ENCODE data around the gene DCAF11.

DCAF11 gene

GRCh38 chr14:24147761-24148428, 33.3 kb downstream of the DCAF11 start:
- no peak overlapping the region for H2BK12ac ChIP-seq (ENCODE audit: low read length)
- H3K9ac ChIP-seq (ENCODE audit: low read length) = peak overlapping the region; percentile 97
- peaks cover 13% of the 10 kb centered on the region for H3K79me1 ChIP-seq (ENCODE audit: low read length)
- no CpG with 5 or more reads among the region's 29 CpGs for WGBS (ENCODE audit: extremely low coverage, insufficient coverage, insufficient read length)
- peaks cover 14% of the 10 kb centered on the region for H3K79me2 ChIP-seq (ENCODE audit: control insufficient read depth, insufficient read depth, low read length, poor library complexity)
- H2BK5ac ChIP-seq (ENCODE audit: low read depth, low read length, poor library complexity) = peak overlapping the region; percentile 20
- H3K4me3 ChIP-seq (ENCODE audit: low read depth, low read length) = peak overlapping the region; percentile 90
- peak overlapping the region; percentile 93 for H3K4ac ChIP-seq (ENCODE audit: low read depth, low read length)
- no peaks in the 10 kb centered on the region for H3K27me3 ChIP-seq (ENCODE audit: insufficient read depth, low read length)
- peaks cover 10 to 16% of the 10 kb centered on the region in 2 experiments for H3K4me1 ChIP-seq (ENCODE audit: control insufficient read depth in 1 of 2, insufficient read depth in 2 of 2, low read length in 2 of 2)
- no peak overlapping the region for H3K27ac ChIP-seq (ENCODE audit: low read depth, low read length)
- H2AK5ac ChIP-seq (ENCODE audit: low read length) = peak overlapping the region; percentile 14
- peaks cover 3% of the 10 kb centered on the region for H3K9me3 ChIP-seq (ENCODE audit: insufficient read depth, low read depth, low read length)
- peak overlapping the region; percentile 67 for H4K91ac ChIP-seq (ENCODE audit: low read depth, low read length)
- H3K14ac ChIP-seq (ENCODE audit: low read length) = peak overlapping the region; percentile 75
- H3K18ac ChIP-seq (ENCODE audit: low read length) = peak overlapping the region; percentile 21
- no peak overlapping the region for H3K23ac ChIP-seq (ENCODE audit: low read length)
- H3K36me3 ChIP-seq (ENCODE audit: control insufficient read depth in 1 of 2, insufficient read depth in 2 of 2, low read length in 2 of 2) = peaks cover 30 to 38% of the 10 kb centered on the region in 2 experiments
- H4K8ac ChIP-seq (ENCODE audit: low read depth, low read length) = peak overlapping the region; percentile 32
- H2BK120ac ChIP-seq (ENCODE audit: insufficient read depth, low read length, poor library complexity) = no peak overlapping the region
- peak overlapping the region; percentile 45 for H4K12ac ChIP-seq (ENCODE audit: low read depth, low read length)
- peak overlapping the region; percentile 98 for H3K4me2 ChIP-seq (ENCODE audit: low read length)
- no peak for DNase-seq
- H2AFZ ChIP-seq (ENCODE audit: insufficient read depth, low read length, poor library complexity) = peak overlapping the region; percentile 70

GRCh38 chr14:24149302-24149969, 34.9 kb downstream of the DCAF11 start:
- Histone ChIP-seq H3K27ac (ENCODE audit: low read depth, low read length) (no peak overlapping the region), H4K12ac (ENCODE audit: low read depth, low read length) (no peak overlapping the region), H3K36me3 (ENCODE audit: control insufficient read depth in 1 of 2, insufficient read depth in 2 of 2, low read length in 2 of 2) (peaks cover 28 to 36% of the 10 kb centered on the region in 2 experiments), H3K79me1 (ENCODE audit: low read length) (peaks cover 13% of the 10 kb centered on the region), H2BK5ac (ENCODE audit: low read depth, low read length, poor library complexity) (no peak overlapping the region), H3K9me3 (ENCODE audit: insufficient read depth, low read depth, low read length) (peaks cover 3% of the 10 kb centered on the region), H2AK5ac (ENCODE audit: low read length) (no peak overlapping the region), H3K9ac (ENCODE audit: low read length) (no peak overlapping the region), H3K4me1 (ENCODE audit: control insufficient read depth in 1 of 2, insufficient read depth in 2 of 2, low read length in 2 of 2) (peaks cover 10 to 16% of the 10 kb centered on the region in 2 experiments), H3K79me2 (ENCODE audit: control insufficient read depth, insufficient read depth, low read length, poor library complexity) (peaks cover 14% of the 10 kb centered on the region), H3K27me3 (ENCODE audit: insufficient read depth, low read length) (no peaks in the 10 kb centered on the region), H2BK120ac (ENCODE audit: insufficient read depth, low read length, poor library complexity) (no peak overlapping the region), H3K18ac (ENCODE audit: low read length) (no peak overlapping the region), H4K8ac (ENCODE audit: low read depth, low read length) (no peak overlapping the region), H3K4ac (ENCODE audit: low read depth, low read length) (no peak overlapping the region), H2AFZ (ENCODE audit: insufficient read depth, low read length, poor library complexity) (no peak overlapping the region), H4K91ac (ENCODE audit: low read depth, low read length) (no peak overlapping the region), H3K23ac (ENCODE audit: low read length) (no peak overlapping the region), H3K14ac (ENCODE audit: low read length) (no peak overlapping the region), H2BK12ac (ENCODE audit: low read length) (no peak overlapping the region), H3K4me2 (ENCODE audit: low read length) (no peak overlapping the region), H3K4me3 (ENCODE audit: low read depth, low read length) (no peak overlapping the region)
- no peak for DNase-seq
- no CpG with 5 or more reads among the region's 3 CpGs for WGBS (ENCODE audit: extremely low coverage, insufficient coverage, insufficient read length)

GRCh38 chr14:24150061-24150460, 35.5 kb downstream of the DCAF11 start:
- Histone ChIP-seq H4K91ac (ENCODE audit: low read depth, low read length) (no peak overlapping the region), H2BK5ac (ENCODE audit: low read depth, low read length, poor library complexity) (no peak overlapping the region), H3K18ac (ENCODE audit: low read length) (no peak overlapping the region), H3K27me3 (ENCODE audit: insufficient read depth, low read length) (no peaks in the 10 kb centered on the region), H3K4me3 (ENCODE audit: low read depth, low read length) (no peak overlapping the region), H3K14ac (ENCODE audit: low read length) (no peak overlapping the region), H3K4me1 (ENCODE audit: control insufficient read depth in 1 of 2, insufficient read depth in 2 of 2, low read length in 2 of 2) (peaks cover 10 to 16% of the 10 kb centered on the region in 2 experiments), H3K27ac (ENCODE audit: low read depth, low read length) (no peak overlapping the region), H4K12ac (ENCODE audit: low read depth, low read length) (no peak overlapping the region), H3K9ac (ENCODE audit: low read length) (no peak overlapping the region), H2BK120ac (ENCODE audit: insufficient read depth, low read length, poor library complexity) (no peak overlapping the region), H3K23ac (ENCODE audit: low read length) (no peak overlapping the region), H2AK5ac (ENCODE audit: low read length) (no peak overlapping the region), H3K36me3 (ENCODE audit: control insufficient read depth in 1 of 2, insufficient read depth in 2 of 2, low read length in 2 of 2) (peaks cover 32 to 41% of the 10 kb centered on the region in 2 experiments), H4K8ac (ENCODE audit: low read depth, low read length) (no peak overlapping the region), H3K9me3 (ENCODE audit: insufficient read depth, low read depth, low read length) (peaks cover 3% of the 10 kb centered on the region), H2AFZ (ENCODE audit: insufficient read depth, low read length, poor library complexity) (no peak overlapping the region), H3K79me2 (ENCODE audit: control insufficient read depth, insufficient read depth, low read length, poor library complexity) (peaks cover 14% of the 10 kb centered on the region), H2BK12ac (ENCODE audit: low read length) (no peak overlapping the region), H3K4me2 (ENCODE audit: low read length) (no peak overlapping the region), H3K4ac (ENCODE audit: low read depth, low read length) (peak overlapping the region; percentile 12), H3K79me1 (ENCODE audit: low read length) (peaks cover 13% of the 10 kb centered on the region)
- DNase-seq = no peak
- WGBS (ENCODE audit: extremely low coverage, insufficient coverage, insufficient read length) = no CpG with 5 or more reads among the region's 9 CpGs

GRCh38 chr14:24150567-24150966, 36.0 kb downstream of the DCAF11 start:
- H3K9me3 ChIP-seq (ENCODE audit: insufficient read depth, low read depth, low read length) = peaks cover 3% of the 10 kb centered on the region
- DNase-seq = no peak
- no peak overlapping the region for H4K12ac ChIP-seq (ENCODE audit: low read depth, low read length)
- peaks cover 10 to 13% of the 10 kb centered on the region in 2 experiments for H3K4me1 ChIP-seq (ENCODE audit: control insufficient read depth in 1 of 2, insufficient read depth in 2 of 2, low read length in 2 of 2)
- no peak overlapping the region for H2BK12ac ChIP-seq (ENCODE audit: low read length)
- H3K23ac ChIP-seq (ENCODE audit: low read length) = no peak overlapping the region
- H2AK5ac ChIP-seq (ENCODE audit: low read length) = no peak overlapping the region
- H3K4ac ChIP-seq (ENCODE audit: low read depth, low read length) = no peak overlapping the region
- H3K79me1 ChIP-seq (ENCODE audit: low read length) = peaks cover 13% of the 10 kb centered on the region
- H3K36me3 ChIP-seq (ENCODE audit: control insufficient read depth in 1 of 2, insufficient read depth in 2 of 2, low read length in 2 of 2) = peaks cover 37 to 46% of the 10 kb centered on the region in 2 experiments
- no CpG with 5 or more reads among the region's 9 CpGs for WGBS (ENCODE audit: extremely low coverage, insufficient coverage, insufficient read length)
- no peaks in the 10 kb centered on the region for H3K27me3 ChIP-seq (ENCODE audit: insufficient read depth, low read length)
- no peak overlapping the region for H2AFZ ChIP-seq (ENCODE audit: insufficient read depth, low read length, poor library complexity)
- H2BK120ac ChIP-seq (ENCODE audit: insufficient read depth, low read length, poor library complexity) = no peak overlapping the region
- no peak overlapping the region for H3K14ac ChIP-seq (ENCODE audit: low read length)
- peaks cover 14% of the 10 kb centered on the region for H3K79me2 ChIP-seq (ENCODE audit: control insufficient read depth, insufficient read depth, low read length, poor library complexity)
- H3K18ac ChIP-seq (ENCODE audit: low read length) = no peak overlapping the region
- H4K8ac ChIP-seq (ENCODE audit: low read depth, low read length) = no peak overlapping the region
- no peak overlapping the region for H3K27ac ChIP-seq (ENCODE audit: low read depth, low read length)
- no peak overlapping the region for H3K9ac ChIP-seq (ENCODE audit: low read length)
- no peak overlapping the region for H3K4me3 ChIP-seq (ENCODE audit: low read depth, low read length)
- H3K4me2 ChIP-seq (ENCODE audit: low read length) = no peak overlapping the region
- no peak overlapping the region for H4K91ac ChIP-seq (ENCODE audit: low read depth, low read length)
- H2BK5ac ChIP-seq (ENCODE audit: low read depth, low read length, poor library complexity) = no peak overlapping the region
